Measurements from ENCODE around the gene SLC6A11. TPM values are rescaled to one million over a fixed set of nuclear protein-coding genes. Genes with fewer than 3 reads are reported as not detected.

The SLC6A11 gene
- total RNA-seq, 1 experiment from 2014 or later, result 0.05 TPM

- DNase-seq (ENCODE audit: low read depth in 1 of 2, low spot score in 2 of 2), result no peak
- Histone ChIP-seq H3K4me1 (replicated peaks) (no peaks in the 10 kb centered on the region), H3K27me3 (replicated peaks) (peaks cover 18% of the 10 kb centered on the region; the same call in 1 of the 2 replicates), H3K4me3 (no peak overlapping the region), H3K9me3 (replicated peaks) (no peaks in the 10 kb centered on the region), H3K36me3 (no peaks in the 10 kb centered on the region), H3K27ac (no peak overlapping the region)
Measured at GRCh38 chr3:10835406-10835805, 19.4 kb downstream of the SLC6A11 start.

DNA sequence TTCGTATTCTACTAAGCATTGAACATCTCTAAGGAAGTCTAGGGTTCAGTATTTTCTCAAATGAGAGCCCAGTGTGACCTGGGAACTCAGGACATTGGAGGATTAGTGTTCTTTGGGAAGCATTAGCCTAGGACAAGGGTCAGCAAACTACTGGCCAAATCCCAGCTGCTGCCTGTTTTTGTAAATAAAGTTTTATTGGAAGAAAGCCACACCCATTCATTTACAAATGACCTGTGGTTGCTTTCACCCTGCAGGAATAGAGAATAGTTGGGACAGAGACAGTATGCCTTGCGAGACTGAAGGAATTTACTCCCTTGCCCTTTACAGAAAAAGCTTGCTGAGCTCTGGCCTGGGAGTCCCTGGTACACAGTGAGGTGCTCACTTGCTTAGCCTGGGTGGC, 20.6 kb downstream of the SLC6A11 start:
- Histone ChIP-seq H3K27ac (no peak overlapping the region), H3K36me3 (no peaks in the 10 kb centered on the region)
- DNase-seq (ENCODE audit: low read depth in 1 of 2, low spot score in 2 of 2), result no peak

DNA sequence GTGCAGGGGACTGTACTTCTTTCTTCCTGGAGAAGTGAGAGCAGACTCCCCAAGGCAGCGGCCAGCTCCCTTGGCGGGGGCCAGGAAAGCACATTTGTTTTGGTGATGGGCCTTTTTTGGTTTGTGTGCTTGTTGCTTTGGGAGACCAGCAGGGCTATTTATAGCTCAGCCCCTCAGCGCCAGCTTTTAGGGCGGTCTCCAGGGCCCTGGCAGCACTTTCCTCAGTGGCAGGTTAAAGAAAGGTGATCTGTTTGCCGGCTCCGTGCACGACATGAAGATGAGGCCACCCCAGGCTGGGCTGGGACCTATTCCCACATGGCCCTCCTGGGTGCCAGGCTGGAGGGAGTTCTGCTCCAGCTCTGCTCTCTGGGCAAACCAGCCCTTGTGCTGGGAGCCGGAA, 21.8 kb downstream of the SLC6A11 start:
- Histone ChIP-seq H3K9me3 (replicated peaks) (no peaks in the 10 kb centered on the region), H3K36me3 (no peaks in the 10 kb centered on the region), H3K27ac (no peak overlapping the region), H3K4me3 (no peak overlapping the region), H3K27me3 (replicated peaks) (peaks cover 22% of the 10 kb centered on the region; the same call in 1 of the 2 replicates), H3K4me1 (replicated peaks) (no peaks in the 10 kb centered on the region)
- DNase-seq (ENCODE audit: low read depth in 1 of 2, low spot score in 2 of 2), result no peak

More for the DNA sequence above, 20.6 kb downstream of the SLC6A11 start:
- Histone ChIP-seq H3K27me3 (replicated peaks) (peaks cover 19% of the 10 kb centered on the region; the same call in 1 of the 2 replicates), H3K4me3 (no peak overlapping the region), H3K9me3 (replicated peaks) (no peaks in the 10 kb centered on the region), H3K4me1 (replicated peaks) (no peaks in the 10 kb centered on the region)

GRCh38 chr3:10839167-10839566, 23.1 kb downstream of the SLC6A11 start:
- Histone ChIP-seq H3K36me3 (no peaks in the 10 kb centered on the region), H3K27me3 (replicated peaks) (peaks cover 17% of the 10 kb centered on the region; the same call in 1 of the 2 replicates), H3K4me1 (replicated peaks) (no peaks in the 10 kb centered on the region), H3K4me3 (no peak overlapping the region), H3K9me3 (replicated peaks) (no peaks in the 10 kb centered on the region), H3K27ac (no peak overlapping the region)
- no peak for DNase-seq (ENCODE audit: low read depth in 1 of 2, low spot score in 2 of 2)

- Histone ChIP-seq H3K4me1 (replicated peaks) (no peaks in the 10 kb centered on the region), H3K4me3 (no peak overlapping the region), H3K9me3 (replicated peaks) (no peaks in the 10 kb centered on the region), H3K27me3 (replicated peaks) (peaks cover 18% of the 10 kb centered on the region; the same call in 1 of the 2 replicates), H3K36me3 (no peaks in the 10 kb centered on the region), H3K27ac (no peak overlapping the region)
- no peak for DNase-seq (ENCODE audit: low read depth in 1 of 2, low spot score in 2 of 2)
Measured at GRCh38 chr3:10841100-10841499, 25.1 kb downstream of the SLC6A11 start.

GRCh38 chr3:10843378-10843777, 27.4 kb downstream of the SLC6A11 start:
- Histone ChIP-seq H3K4me3 (no peak overlapping the region), H3K9me3 (replicated peaks) (no peaks in the 10 kb centered on the region), H3K36me3 (no peaks in the 10 kb centered on the region), H3K4me1 (replicated peaks) (no peaks in the 10 kb centered on the region), H3K27ac (no peak overlapping the region), H3K27me3 (replicated peaks) (peaks cover 13% of the 10 kb centered on the region; the same call in 1 of the 2 replicates)
- no peak for DNase-seq (ENCODE audit: low read depth in 1 of 2, low spot score in 2 of 2)

DNA sequence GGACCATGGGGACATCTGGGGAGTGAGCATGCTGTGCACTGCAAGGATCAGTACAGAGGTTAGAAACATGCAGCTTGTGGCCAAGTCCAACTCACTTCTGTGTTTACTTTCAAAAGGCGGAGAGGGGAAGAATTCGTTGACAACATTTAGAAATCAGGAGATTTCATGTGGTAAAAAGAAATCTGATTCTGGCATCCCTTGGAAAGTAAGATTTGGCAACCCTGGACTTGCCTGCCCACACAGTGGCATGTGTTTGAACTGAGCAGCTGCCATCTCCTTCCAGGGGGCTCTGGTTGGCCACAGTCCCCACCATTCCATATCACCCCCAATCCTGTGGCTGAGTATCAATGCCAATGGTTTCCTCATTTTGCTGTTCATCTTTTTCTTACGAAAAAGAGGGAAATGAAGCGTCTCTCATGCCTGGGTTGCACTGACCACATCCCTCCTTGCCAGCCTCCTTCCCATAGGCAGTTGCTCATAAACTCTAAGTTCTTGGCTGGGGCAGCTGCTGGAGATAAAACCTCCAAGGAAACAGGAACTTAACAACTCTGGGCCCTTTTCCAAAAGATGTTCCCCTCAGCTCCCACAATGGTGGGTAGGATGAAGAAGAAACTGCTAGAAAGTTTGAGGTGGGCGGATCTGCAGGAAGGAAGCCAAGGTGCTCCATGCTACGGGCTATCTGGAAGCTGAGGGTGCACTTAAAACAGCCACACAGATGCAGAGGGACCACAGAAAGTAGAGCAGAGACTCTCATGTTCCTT, 29.2 kb downstream of the SLC6A11 start:
- H3K27ac ChIP-seq, result no peak overlapping the region
- H3K4me1 ChIP-seq (replicated peaks), result no peaks in the 10 kb centered on the region
- no peak overlapping the region for H3K4me3 ChIP-seq
- DNase-seq (ENCODE audit: low read depth in 1 of 2, low spot score in 2 of 2), result no peak
- H3K36me3 ChIP-seq, result no peaks in the 10 kb centered on the region
- peaks cover 11% of the 10 kb centered on the region for H3K27me3 ChIP-seq (replicated peaks)
- no peaks in the 10 kb centered on the region for H3K9me3 ChIP-seq (replicated peaks)

GRCh38 chr3:10845839-10846656, 30.0 kb downstream of the SLC6A11 start:
- H3K36me3 ChIP-seq, result no peaks in the 10 kb centered on the region

GRCh38 chr3:10846657-10846975, 30.6 kb downstream of the SLC6A11 start:
- DNase-seq (ENCODE audit: low read depth in 1 of 2, low spot score in 2 of 2), result no peak
- Histone ChIP-seq H3K27ac (no peak overlapping the region), H3K36me3 (no peaks in the 10 kb centered on the region), H3K4me1 (replicated peaks) (no peaks in the 10 kb centered on the region), H3K4me3 (no peak overlapping the region), H3K27me3 (replicated peaks) (peaks cover 8% of the 10 kb centered on the region), H3K9me3 (replicated peaks) (no peaks in the 10 kb centered on the region)

More at GRCh38 chr3:10845839-10846656, 30.0 kb downstream of the SLC6A11 start:
- no peaks in the 10 kb centered on the region for H3K4me1 ChIP-seq (replicated peaks)
- DNase-seq (ENCODE audit: low read depth in 1 of 2, low spot score in 2 of 2), result no peak
- H3K9me3 ChIP-seq (replicated peaks), result no peaks in the 10 kb centered on the region
- H3K27ac ChIP-seq, result no peak overlapping the region
- peaks cover 11% of the 10 kb centered on the region for H3K27me3 ChIP-seq (replicated peaks)
- H3K4me3 ChIP-seq, result no peak overlapping the region

- Histone ChIP-seq H3K27ac (no peak overlapping the region), H3K9me3 (replicated peaks) (no peaks in the 10 kb centered on the region), H3K4me3 (no peak overlapping the region), H3K36me3 (no peaks in the 10 kb centered on the region), H3K4me1 (replicated peaks) (no peaks in the 10 kb centered on the region), H3K27me3 (replicated peaks) (peaks cover 4% of the 10 kb centered on the region)
- no peak for DNase-seq (ENCODE audit: low read depth in 1 of 2, low spot score in 2 of 2)
Measured at GRCh38 chr3:10848261-10848660, 32.2 kb downstream of the SLC6A11 start.

DNA sequence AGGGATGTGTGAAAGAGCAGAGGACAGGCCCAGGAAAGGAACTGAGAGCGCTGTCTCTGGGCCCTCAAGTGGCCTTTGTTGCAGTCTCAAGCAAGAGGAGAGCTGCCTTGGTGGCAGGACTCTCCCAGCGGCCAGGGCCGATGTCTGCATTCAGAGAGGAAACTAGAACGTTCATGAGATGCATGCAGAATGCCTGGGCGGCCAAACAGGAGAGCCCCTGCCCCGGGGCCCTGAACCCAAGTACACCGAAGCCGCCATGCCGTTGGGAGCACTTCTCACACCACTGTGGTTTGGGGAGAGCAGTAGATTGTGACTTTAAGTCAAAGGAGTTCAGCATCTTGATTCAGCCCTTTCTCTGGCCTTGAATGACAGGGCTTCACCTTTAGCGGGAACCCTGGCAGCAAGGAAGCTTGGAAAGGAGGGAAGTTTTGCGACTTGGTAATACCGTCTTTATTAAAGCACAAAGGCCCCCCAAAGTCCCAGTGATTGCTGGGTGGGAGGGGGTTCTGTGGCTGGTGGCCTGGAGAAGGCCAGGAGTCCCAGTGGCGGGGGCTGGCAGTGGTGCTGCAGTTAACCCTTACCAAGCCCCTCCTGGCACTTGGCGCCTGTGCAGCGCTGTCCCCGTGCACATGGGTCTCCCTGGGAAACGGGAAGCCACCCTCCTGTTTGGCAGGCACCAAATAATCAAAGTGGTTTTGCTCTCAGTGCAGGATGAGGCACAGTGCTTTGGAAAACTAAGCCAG, 36.2 kb downstream of the SLC6A11 start:
- no peaks in the 10 kb centered on the region for H3K36me3 ChIP-seq
- H3K4me1 ChIP-seq (replicated peaks), result no peaks in the 10 kb centered on the region
- no peak overlapping the region for H3K27ac ChIP-seq
- DNase-seq (ENCODE audit: low read depth in 1 of 2, low spot score in 2 of 2), result no peak
- H3K4me3 ChIP-seq, result no peak overlapping the region
- H3K27me3 ChIP-seq (replicated peaks), result no peaks in the 10 kb centered on the region; the same call in 1 of the 2 replicates
- H3K9me3 ChIP-seq (replicated peaks), result no peaks in the 10 kb centered on the region

- no peaks in the 10 kb centered on the region; the same call in 1 of the 2 replicates for H3K27me3 ChIP-seq (replicated peaks)
- no peak overlapping the region for H3K27ac ChIP-seq
- DNase-seq (ENCODE audit: low read depth in 1 of 2, low spot score in 2 of 2), result no peak
- H3K4me3 ChIP-seq, result no peak overlapping the region
- H3K36me3 ChIP-seq, result no peaks in the 10 kb centered on the region
- H3K9me3 ChIP-seq (replicated peaks), result no peaks in the 10 kb centered on the region
- no peaks in the 10 kb centered on the region for H3K4me1 ChIP-seq (replicated peaks)
Measured at GRCh38 chr3:10855083-10855870, 39.2 kb downstream of the SLC6A11 start.
